ENCODE measurements around the gene CACNA1F.
"Not testable (repeated sequence)": the region's sequence is repeated elsewhere in the genome, so short reads cannot be mapped to it uniquely, and the experiment has no call there.

Gene CACNA1F

DNA sequence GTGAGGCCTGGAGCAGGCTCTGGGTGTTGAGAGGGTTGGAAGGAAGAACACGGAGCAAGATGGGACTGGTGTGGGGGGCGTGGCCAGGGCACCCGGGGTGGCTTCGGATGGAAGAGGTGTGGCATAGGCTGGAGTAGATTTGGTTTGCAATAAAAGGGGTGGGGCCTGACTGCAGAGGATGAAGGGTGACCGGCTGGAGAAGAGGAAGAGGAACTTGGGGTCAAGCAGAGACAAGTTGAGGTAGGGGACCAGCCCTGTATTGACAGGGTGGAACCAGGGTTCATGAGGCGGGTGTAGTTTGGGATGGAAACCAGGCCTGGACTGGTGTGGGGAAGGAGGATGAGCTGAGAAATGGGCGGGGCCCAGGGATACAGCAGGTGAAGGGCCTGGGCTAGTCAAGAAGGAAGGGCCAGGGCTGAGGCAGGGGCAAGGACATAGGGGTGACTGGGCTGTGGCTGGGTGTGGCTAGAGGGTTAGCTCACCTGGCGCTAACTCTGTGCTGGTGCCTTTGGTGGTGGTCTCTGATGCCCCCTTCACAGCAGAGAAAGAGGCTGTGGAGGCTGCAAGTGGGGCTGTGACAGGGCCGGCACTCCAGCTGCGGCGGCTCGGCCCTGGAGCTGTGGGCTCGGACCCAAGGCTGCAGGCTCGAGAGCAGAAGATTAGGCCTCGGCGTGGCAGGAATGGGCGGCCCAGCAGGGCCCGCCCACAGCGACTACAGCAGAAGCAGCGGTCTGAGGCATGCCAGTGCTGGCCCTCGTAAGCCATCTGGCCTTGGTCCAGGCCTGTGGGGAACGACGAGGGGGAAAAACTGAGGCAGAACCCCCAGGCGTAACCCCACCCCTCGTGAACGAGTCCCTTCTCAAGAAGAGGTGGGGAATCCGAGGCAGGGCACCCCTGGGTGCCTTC, 56.5 kb downstream of the CACNA1F start:
- DNase-seq (ENCODE audit: low read depth, low spot score) = no peak

DNA sequence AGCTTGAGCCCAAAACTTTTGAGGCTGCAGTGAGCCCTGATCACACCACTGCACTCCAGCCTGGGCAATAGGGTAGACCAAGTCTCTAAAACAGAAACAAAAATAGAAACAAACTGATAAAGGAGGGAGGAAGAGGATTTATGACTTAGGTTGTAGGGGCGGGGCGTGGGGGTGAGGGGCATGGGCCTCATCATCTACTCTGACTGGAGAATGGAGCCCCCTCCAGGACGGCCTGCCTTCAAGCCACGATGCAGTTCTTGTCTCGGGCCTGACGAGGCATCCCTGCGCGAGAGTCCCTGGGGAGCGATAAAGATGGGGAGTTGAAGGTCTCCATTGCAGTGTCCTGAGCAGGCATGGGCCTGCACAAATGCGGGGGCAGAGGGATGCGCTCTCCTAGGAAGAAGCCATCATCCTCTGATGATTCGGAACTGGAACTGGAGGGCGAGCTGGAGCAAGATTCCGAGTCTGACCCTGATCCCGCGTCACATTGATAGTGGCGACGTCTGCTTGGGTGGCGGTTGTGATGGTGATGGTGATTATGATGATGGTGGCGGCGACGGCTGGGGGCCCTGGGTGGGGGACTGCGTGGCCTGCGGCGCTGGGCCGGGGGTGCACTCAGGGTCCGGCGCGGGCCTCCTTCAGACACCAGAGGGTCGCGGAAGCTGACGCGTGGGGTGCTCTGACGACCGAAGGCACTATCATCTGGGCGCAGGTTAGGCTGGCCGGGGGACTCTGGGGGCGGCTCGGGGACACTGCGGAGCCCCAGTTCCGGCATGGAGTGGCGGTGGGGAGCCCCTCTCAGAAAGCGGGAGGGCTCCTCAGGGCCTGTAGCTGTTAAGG, 57.5 kb downstream of the CACNA1F start:
- DNase-seq (ENCODE audit: low read depth, low spot score) = no peak

DNA sequence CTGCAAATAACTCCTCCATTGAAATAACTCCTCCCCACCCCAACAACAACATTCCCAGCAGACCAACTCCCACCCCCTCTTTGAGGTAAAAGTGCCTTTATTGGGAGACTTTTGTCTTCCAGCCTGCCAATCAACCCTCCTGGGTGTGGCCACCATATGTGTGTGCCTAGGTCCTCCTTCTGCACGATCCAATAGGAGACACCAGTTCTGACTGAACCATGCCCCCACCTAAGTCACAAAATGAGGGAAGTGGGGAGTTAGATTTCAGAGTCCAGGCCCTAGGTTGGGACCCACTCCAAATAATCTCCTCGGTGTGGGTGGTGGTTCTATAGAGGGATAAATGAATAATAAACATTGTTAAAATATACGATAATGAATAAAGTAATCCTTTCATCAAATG, 58.4 kb downstream of the CACNA1F start:
- DNase-seq (ENCODE audit: low read depth, low spot score) = no peak

DNA sequence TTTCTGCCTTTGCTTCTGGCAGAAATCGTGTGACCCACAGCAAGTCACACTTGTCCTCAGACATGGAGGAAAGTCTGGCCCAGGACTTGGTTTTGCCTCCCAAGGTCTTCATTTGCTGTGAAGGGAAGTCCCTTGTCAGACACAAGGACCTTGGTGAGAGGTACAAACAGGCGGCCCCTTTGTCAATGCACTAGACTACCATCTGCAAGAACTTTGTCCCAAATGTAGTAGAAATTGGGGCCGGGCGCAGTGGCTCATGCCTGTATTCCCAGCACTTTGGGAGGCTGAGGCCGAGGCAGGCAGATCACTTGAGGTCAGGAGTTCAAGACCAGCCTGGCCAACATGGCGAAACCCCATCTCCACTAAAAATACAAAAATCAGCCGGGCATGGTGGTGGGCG, 59.6 kb downstream of the CACNA1F start:
- not testable (repeated sequence) for DNase-seq (ENCODE audit: low read depth, low spot score)

DNA sequence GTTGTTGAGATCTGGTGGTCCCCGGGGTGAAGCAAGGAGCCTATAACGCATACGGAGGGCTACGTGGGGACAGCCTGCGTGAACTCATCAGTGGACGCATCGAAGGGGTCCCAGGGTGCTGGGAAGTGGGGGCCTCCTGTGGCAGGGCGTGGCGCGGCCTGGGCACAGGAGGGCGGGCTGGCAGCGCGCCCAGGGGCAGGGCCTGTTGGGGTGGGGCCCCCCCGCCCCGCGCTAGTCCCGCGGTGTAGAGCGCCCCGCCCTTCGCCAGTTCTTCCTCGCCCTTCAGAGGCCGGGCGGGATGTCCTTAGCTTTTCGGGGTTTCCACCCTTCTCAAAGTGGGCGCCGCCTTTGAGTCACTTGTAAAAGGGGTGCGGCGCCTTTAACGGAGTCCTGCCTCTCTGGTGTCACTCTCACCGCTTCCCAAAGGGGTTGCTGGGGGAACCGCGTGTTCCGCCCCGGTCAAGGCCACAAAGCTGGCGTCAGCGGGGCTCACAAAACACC, 60.8 kb downstream of the CACNA1F start:
- DNase-seq (ENCODE audit: low read depth, low spot score) = no peak

DNA sequence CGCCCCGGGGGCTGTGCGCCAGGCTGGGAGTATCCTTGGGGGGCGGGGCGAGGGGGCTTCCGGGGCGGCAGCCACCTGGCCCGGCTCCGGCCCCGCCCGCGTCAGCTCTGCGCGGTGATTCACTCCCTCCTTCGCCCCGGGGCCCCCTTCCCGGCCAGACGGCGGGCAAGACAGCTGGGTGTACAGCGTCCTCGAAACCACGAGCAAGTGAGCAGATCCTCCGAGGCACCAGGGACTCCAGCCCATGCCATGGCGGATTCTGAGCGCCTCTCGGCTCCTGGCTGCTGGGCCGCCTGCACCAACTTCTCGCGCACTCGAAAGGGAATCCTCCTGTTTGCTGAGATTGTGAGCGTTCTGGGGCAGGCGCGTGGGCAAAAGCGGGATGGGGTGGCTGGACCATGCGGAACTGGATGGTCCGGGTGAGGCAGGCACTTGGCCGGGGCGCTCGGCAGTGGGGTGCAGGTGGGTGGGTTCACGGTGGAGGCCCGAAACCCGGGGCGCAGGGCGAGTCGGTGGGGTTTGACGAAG, 61.3 kb downstream of the CACNA1F start, which contains the start of gene PLP2:
PLP2 (plus strand) TSS at position 147 of the 528 bp plus-strand sequence; CDS start at position 250, 103 bp downstream.
- no peak for DNase-seq (ENCODE audit: low read depth, low spot score)

DNA sequence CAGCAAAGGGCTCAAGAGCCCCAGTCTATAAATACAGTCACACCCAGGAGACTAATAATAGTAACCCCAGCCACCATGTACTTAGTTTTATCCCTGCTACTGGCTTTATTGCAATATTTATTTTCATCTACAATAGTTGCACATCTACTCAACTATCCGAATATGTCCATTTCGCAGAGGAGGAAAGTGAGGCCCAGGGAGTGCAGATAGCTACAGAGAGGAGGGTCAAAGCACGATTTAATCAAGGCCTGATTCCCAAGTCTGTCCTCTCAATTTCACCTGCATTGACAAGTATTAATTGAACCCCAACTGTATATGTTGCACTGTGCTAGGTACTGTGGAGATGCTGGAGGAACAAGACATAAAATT, 65.4 kb downstream of the CACNA1F start:
- no peak for DNase-seq (ENCODE audit: low read depth, low spot score)

DNA sequence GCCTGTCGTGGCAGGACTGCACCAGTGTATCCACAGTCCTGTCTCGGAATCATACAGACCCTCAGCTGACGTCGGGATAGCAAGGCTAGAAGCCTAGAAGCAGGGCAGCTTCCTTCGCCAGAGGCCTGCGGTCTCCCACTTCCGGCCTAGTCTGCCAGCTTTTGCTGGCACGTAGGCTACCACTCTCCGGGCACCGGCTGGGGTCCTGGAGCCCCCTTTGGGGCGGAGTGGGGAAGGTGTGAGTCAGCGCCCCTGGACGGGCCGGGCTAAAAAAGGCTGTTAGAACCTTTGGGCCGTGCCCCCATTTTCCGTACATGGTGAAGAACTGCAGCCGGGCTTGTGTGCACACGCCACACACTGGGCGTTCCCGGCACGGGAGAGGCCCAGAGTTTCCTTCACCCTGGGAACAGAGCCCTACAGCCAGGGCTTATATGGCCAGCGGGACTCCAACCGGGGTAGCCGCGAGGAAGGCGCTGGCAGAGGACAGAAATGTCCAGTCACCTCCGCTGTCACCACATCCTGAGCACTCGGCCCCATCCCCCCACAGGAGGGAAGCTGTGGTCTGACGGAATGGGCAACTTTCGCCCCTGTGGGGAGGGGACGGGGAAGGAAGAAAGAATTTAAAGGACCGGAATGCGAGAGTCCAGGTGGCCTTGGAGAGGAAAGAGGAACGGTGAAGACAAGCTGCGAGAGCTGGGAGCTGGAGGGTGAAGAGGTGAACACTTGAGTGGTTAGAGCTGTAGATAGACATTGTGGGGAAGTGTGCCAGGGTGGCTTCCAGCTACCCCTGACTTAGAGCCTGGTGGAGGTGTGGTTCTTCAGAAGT, 66.0 kb downstream of the CACNA1F start:
- no peak for DNase-seq (ENCODE audit: low read depth, low spot score)

DNA sequence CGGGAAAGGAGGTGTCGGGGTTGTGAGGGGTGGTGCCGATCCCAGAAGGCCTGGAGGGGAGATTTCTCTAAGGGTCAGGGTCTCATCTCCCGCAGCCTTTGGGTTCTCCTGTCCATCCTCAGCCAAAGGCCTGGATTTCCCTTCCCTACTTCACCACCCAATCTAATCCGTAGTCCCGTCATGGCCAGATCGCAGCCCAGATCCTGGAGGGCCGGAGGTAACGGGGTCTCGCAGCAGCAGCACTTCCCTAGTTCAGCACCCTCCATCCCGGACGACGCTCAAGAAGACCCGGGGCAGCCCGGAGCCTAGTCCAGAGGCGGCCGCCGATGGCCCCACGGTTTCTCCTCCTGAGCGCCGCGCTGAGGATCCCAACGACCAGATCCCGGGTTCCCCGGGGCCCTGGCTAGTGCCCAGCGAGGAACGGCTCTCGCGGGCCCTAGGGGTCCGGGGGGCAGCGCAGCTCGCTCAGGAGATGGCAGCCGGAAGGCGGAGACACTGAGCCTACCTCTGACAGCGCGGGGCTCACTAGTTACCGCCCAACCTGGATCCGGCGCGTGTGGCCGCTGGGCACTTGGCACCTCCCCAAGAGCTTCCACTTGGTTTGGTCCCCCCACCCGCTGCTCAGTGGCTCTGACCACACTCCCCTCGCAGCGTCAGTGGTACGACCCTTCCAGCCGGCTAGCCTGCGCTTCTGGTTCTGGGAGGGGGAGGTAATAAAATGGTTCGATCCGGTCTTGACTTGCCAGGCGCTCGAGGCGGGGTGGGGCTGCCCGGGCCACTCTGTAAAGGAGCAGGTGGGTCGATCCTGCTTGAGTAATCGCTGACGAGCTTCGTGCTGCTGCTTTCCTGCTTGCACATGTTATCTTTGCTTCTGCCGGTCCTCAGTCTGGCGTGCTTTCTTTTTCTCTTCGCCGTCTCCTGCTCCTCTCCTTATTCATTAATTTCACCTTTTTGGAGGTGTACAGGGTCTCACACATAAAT, 66.9 kb downstream of the CACNA1F start:
- no peak for DNase-seq (ENCODE audit: low read depth, low spot score)

DNA sequence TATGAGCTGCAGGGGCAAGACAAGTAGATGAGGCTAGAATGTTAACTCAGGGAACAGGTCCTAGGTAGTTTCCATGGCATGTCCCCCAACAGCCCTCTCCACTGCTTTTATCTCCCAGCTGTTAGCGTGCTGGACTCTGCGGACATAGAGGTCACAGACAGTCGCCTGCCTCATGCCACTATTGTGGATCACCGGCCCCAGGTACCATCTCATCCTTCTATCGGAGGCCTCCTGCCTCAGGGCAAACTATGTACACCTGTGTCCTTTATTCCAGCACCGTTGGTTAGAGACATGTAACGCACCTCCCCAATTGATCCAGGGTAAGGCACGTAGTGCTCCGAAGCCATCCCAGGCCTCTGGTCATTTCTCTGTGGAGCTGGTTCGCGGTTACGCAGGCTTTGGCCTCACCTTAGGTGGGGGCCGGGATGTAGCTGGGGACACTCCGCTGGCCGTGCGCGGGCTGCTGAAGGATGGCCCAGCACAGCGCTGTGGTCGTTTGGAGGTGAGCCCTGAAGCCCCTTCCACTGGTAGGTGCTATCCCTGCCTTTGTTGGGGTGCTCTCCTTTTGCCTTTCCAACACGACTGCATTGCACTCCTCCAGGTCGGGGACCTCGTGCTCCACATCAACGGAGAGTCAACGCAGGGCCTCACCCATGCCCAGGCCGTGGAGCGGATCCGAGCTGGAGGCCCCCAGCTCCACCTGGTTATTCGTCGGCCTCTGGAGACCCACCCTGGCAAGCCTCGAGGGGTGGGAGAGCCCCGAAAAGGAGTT, 68.4 kb downstream of the CACNA1F start:
- DNase-seq (ENCODE audit: low read depth, low spot score) = no peak

DNA sequence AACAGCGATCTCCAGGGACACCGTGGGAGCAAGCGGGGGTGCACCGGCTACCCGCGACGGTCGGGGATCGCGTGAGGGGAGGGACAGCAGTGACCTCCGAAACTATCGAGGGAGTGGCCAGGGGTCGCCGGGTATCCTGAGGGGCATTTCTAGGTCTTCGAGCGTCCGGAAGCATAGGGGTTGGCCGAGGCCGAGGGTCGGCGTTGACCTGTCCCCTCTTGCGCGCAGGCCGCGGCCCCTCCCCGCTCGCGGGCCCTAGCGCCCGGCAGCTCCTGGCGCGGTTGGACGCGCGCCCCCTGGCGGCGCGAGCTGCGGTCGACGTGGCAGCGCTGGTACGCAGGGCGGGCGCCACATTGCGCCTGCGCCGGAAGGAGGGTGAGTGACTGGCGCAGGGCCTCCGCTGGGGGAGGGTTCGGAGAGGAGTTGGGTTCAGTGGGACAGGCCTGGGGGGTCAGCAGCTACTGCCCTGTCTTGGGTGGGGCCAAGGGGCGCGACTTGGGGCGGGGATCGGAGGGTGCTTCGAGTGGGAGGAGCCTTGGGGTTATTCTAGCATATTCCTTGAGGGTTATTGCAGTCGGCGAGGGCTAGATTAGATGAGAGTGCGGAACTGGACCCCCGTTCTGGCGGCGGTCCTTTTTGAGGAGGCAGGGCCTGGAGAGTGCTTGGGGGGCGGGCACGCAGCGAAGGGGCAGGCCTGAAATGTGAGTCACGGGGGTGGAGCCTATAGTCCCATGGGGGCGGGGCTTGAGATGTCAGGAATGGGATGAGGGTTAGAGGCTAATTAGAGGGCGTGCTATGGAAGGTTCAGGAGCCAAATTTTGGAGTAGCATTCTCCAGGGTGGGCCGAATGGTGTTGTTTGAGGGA, 69.4 kb downstream of the CACNA1F start:
- DNase-seq (ENCODE audit: low read depth, low spot score) = no peak

DNA sequence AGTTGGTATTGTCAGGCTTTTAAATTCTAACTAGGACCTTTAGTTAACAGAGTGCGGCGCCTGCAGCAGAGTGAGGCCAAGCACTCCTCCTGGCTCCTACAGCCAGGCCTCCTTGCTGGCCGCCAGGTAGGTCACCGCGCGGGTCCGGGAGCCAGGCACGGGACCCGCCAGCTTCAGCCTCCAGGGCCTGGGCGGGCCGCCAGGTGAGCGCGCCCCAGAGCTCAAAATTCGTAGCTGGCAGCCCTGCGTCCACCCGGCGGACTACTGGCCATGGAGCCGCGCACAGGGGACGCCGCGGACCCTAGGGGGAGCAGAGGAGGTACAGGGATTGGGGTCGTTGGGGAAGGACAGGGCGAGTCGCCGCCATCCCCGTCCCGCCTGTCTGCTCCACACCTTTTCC, 70.5 kb downstream of the CACNA1F start, which contains the start of gene MAGIX:
MAGIX (plus strand) TSS at position 139 of the 400 bp plus-strand sequence; CDS start at position 271, 132 bp downstream.
- DNase-seq (ENCODE audit: low read depth, low spot score) = no peak

DNA sequence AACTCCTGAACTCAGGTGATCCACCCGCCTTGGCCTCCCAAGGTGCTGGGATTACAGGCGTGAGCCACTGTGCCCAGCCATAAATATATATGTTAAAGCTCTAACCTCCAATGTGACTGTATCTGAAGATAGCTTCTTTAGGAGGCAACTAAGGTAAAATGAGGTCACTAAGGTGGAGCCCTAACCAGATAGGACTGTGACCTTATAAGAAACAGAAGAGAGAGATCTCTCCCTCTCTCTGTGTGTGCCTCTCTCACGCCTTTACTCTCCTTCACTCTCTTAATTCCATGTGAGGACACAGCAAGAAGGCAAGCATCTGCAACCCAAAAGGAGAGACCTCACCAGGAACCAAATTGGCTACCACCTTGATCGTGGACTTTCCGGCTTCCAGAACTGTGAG, 71.5 kb downstream of the CACNA1F start:
- DNase-seq (ENCODE audit: low read depth, low spot score) = no peak

DNA sequence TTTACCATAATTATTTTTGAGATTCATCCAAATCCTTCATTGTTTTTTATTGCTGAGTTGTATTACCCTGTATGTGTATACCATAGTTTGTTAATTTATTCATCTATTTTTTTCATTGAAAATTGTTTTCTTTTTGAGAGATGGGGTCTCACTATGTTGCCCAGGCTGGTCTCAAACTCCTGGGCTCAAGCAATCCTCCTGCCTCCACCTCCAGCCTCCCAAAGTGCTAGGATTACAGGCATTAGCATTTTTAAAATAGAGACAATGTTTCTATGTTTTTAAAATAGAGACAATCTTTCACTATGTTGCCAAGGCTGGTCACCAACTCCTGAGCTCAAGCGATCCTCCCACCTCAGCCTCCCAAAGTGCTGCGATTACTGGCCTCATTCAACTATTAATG, 72.2 kb downstream of the CACNA1F start:
- no peak for DNase-seq (ENCODE audit: low read depth, low spot score)

DNA sequence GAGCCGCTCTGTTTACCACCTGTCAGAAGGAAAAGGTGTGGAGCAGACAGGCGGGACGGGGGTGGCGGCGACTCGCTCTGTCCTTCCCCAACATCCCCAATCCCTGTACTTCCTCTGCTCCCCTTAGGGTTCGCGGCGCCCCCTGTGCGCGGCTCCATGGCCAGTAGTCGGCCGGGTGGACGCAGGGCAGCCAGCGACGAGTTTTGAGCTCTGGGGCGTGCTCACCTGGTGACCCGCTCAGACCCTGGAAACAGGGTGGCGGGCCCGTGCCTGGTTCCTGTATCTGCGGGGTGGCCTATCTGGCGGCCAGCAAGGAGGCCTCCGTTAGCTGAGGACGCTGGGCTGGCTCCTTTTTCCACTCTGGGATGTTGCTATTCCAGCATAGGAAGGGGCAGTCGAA, 75.9 kb downstream of the CACNA1F start:
- no peak for DNase-seq (ENCODE audit: low read depth, low spot score)

DNA sequence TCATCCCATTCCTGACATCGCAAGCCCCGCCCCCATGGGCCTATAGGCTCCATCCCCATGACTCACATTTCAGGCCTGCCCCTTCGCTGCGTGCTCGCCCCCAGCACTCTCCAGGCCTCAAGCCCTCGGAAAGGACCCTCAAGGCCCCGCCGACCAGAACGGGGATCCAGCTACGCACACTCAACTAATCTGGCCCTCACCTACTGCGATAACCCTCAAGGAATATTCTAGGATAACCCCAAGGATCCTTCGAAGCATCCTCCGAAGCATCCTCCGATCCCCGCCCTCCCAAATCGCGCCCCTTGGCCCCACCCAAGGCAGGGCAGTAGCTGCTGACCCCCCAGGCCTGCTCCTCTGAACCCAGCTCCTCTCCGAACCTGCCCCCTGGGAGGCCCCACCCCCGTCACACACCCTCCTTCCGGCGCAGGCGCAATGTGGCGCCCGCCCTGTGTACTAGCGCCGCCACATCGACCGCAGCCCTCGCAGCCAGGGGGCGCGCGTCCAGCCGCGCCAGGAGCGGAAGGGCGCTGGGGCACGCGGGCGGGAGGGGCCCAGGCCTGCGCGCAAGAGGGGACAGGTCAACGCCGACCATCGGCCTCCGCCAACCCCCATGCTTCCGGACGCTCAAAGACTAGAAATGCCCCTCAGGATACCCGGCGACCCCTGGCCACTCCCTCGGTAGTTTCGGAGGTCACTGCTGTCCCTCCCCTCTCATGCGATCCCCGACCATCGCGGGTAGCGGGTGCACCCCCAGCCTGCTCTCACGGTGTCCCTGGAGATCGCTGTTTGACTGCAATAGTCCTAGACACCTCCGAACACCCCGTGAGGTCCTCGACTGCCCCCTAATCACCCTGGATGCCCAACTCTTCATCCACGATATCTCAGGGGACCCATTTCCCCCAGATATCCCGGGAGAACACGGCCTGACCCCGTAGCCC, 77.0 kb downstream of the CACNA1F start:
- no peak for DNase-seq (ENCODE audit: low read depth, low spot score)

DNA sequence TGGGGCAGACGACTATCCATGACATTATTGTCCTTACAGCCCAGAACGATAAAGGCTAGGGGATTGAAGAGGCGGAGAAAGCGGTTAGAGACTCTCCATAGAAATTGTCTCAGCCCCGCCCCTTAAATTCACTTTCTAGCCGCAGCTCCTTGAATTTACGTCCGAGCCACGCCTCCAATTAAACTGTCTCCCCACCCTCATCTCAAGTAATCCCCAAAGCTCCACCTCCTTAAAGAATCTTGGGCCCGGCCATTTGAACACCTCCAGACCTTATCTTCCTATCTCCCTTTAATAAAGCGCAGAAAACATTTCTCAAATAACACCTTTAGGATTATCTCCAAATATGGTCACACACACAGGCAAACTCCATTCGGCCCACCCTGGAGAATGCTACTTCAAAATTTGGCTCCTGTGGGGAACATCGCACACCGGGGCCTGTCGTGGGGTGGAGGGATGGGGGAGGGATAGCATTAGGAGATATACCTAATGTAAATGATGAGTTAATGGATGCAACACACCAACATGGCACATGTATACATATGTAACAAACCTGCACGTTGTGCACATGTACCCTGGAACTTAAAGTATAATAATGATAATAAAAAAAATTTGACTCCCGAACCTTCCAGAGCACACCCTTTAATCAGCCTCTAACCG, 77.8 kb downstream of the CACNA1F start:
- DNase-seq (ENCODE audit: low read depth, low spot score) = no peak
